OCI-LY1 (cell line): ENCODE measurements around the gene CAMTA1.

ENCODE experiments used
- CTCF ChIP-seq: fragments of 200-600 bp; sonication (generic), shearing (Covaris generic); IDR thresholded peaks from 2 replicates; pipeline ENCODE4 v1.5.1; 2017; ENCODE audit warnings: mild to moderate bottlenecking, antibody characterized with exemption, low read length, moderate library complexity, mixed read lengths
- EZH2 ChIP-seq: fragments of 200-600 bp; sonication (generic), shearing (Covaris generic); IDR thresholded peaks from 2 replicates; pipeline ENCODE4 v1.8.0; 2017; ENCODE audit warnings: borderline replicate concordance, mixed run types, mild to moderate bottlenecking, antibody characterized with exemption, low read length, moderate library complexity, mixed read lengths

DNA sequence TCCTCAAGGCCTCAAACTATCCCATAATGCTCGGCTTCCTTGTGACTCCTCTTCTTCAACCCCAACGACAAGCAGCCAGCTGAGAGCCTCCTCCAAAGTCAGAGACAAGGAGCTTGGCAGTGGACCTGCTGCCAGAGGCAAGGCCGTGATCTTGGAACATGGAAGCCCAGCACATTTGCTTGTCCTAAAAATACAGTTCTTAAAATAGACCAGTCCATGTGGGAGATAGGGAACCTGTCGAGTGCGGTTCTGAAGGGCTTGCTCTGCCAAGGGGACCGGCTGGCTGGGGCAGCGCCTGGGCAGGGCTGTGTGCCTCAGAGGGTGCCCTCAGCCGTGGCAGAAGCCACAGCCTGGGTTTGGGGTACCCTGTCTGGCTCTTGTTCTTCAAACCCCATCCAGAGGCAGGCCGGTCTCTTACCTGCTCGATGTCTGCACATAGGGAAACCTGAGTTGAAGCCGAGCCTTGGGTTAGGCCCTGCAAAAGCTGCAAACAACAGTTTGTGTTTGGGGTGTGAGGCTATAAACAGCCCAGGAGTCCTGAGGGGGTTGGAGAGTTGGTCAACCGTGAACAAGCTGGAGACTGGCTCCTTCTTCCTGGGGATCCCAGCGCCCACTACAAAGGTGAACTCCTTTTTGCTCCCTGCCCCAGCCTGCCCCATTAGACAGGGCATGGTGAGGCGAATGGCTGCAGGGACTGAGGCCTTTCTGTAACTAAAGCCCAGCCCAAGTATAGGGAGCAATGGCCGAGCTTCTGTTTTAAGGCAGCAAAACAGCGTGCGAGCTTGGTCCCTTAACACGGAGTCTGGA lies 228.8 kb downstream of the CAMTA1 start:
- no peak for TF ChIP-seq CTCF
- TF ChIP-seq EZH2 = no peak
